Nephron progenitor cell (in vitro differentiated cells): ENCODE results near the gene CXCL17.

Experiments used
- DNase-seq: peaks from one replicate; pipeline ENCODE4 v3.0.0; 2021
- H3K27ac Mint-ChIP-seq: 2 replicates; pipeline ENCODE4 v1.8.0; 2021; ENCODE audit warnings: mild to moderate bottlenecking, moderate library complexity, mixed read lengths
- H3K27me3 Mint-ChIP-seq: 2 replicates; pipeline ENCODE4 v1.8.0; 2021; ENCODE audit warnings: mild to moderate bottlenecking, low read depth, mixed read lengths; ENCODE audit not compliant: poor library complexity
- H3K36me3 Mint-ChIP-seq: 2 replicates; pipeline ENCODE4 v1.8.0; 2021; ENCODE audit warnings: low read depth, mixed read lengths
- H3K4me1 Mint-ChIP-seq: 2 replicates; pipeline ENCODE4 v1.8.0; 2021; ENCODE audit warnings: mixed read lengths
- H3K4me3 Mint-ChIP-seq: 2 replicates; pipeline ENCODE4 v1.8.0; 2021; ENCODE audit warnings: mild to moderate bottlenecking, moderate library complexity, mixed read lengths
- H3K9me3 Mint-ChIP-seq: 2 replicates; pipeline ENCODE4 v1.8.0; 2021; ENCODE audit warnings: mild to moderate bottlenecking, moderate library complexity, mixed read lengths
- CTCF ChIP-seq: fragments of 200-600 bp; sonication (generic); IDR thresholded peaks from 2 replicates; pipeline ENCODE4 v1.5.0; 2021; ENCODE audit warnings: antibody characterized with exemption

The CXCL17 gene

GRCh38 chr19:42433503-42434260 lies 9.1 kb downstream of the CXCL17 start:
- H3K9me3 Mint-ChIP-seq: no peaks in the 10 kb centered on the region
- H3K36me3 Mint-ChIP-seq: no peaks in the 10 kb centered on the region
- peaks cover 7% of the 10 kb centered on the region for H3K27me3 Mint-ChIP-seq
- peak; percentile 86 for DNase-seq
- peak overlapping the region; percentile 72 for H3K27ac Mint-ChIP-seq
- no peak overlapping the region for H3K4me3 Mint-ChIP-seq
- H3K4me1 Mint-ChIP-seq: peaks cover 23% of the 10 kb centered on the region
- peak; percentile 89 for TF ChIP-seq CTCF

DNA sequence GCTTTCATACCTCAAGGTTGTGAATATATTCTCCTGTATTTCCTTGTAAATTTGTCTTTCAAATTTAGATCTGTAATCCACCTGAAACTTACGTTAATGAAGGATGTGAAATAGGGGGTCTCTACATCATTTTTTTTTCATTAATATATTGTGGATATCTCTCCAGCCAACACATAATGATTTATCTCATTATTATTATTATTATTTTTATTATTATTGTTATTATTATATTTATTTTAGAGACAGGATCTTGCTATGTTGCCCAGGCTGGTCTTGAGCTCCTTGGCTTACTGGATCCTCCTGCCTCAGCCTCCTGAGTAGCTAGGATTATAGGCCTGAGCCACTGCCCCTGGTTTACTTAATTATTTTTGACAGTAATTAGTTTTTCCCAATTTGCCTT lies 11.3 kb downstream of the CXCL17 start:
- TF ChIP-seq CTCF: no peak
- H3K4me1 Mint-ChIP-seq: peaks cover 41% of the 10 kb centered on the region
- DNase-seq: no peak
- H3K9me3 Mint-ChIP-seq: no peaks in the 10 kb centered on the region
- no peak overlapping the region for H3K4me3 Mint-ChIP-seq
- H3K27ac Mint-ChIP-seq: no peak overlapping the region
- H3K36me3 Mint-ChIP-seq: no peaks in the 10 kb centered on the region
- peaks cover 14% of the 10 kb centered on the region for H3K27me3 Mint-ChIP-seq

- H3K36me3 Mint-ChIP-seq: no peaks in the 10 kb centered on the region
- H3K4me3 Mint-ChIP-seq: no peak overlapping the region
- peaks cover 35% of the 10 kb centered on the region for H3K4me1 Mint-ChIP-seq
- no peak for TF ChIP-seq CTCF
- no peak overlapping the region for H3K27ac Mint-ChIP-seq
- DNase-seq: no peak
- H3K27me3 Mint-ChIP-seq: peaks cover 32% of the 10 kb centered on the region
- peaks cover 4% of the 10 kb centered on the region for H3K9me3 Mint-ChIP-seq
Measured at GRCh38 chr19:42428676-42429075, 14.1 kb downstream of the CXCL17 start.

DNA sequence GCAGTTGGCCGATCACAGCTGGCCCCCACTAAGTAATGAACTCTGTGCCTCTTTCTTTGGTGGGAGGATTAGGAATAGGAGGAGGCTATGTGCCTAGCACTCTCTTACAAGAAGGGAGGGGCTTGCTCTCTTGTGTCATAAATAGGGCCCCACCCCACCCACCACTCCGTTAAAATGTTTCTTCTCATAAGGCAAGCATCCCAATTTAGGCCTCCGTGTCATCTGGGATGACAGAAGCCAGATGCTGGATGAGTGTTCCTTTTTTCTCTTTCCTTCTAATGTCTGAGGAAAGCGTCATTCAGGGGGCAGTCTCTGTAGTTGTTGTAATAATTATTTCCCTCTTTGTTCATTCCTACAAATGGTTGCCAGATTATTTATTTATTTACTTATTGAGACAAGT lies 15.4 kb downstream of the CXCL17 start, which contains the start of gene LIPE:
LIPE (minus strand) TSS at position 76 of the 400 bp plus-strand sequence. CDS start 239 bp downstream, outside the sequence.
- Mint-ChIP-seq H3K36me3 (no peaks in the 10 kb centered on the region), H3K9me3 (peaks cover 4% of the 10 kb centered on the region), H3K27me3 (peaks cover 32% of the 10 kb centered on the region), H3K4me1 (peaks cover 29% of the 10 kb centered on the region), H3K27ac (peak within 1 kb of the TSS; percentile 31), H3K4me3 (no peak within 1 kb of the TSS)
- no peak for TF ChIP-seq CTCF
- no peak for DNase-seq

DNA sequence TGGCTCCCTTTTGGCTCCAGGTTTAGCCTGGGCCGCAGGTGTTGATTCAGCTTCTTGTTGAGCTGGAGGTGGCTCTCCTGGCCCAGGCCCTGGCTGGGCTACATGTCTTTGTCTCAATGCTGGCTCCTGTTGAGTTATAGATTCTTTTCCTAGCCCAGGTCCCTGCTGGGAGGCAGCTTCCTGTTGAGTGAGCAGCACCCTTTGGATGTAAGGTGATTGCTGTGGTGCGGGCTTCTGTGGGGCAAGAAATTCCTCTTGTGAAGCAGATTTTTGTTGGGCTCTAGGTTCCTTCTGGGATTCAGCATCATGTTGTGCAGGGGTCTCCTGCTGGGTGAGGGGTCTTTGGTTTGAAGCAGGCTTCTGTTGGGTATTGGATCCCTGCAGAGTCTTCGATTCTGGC lies 16.1 kb downstream of the CXCL17 start:
- peaks cover 4% of the 10 kb centered on the region for H3K9me3 Mint-ChIP-seq
- no peak for DNase-seq
- no peak overlapping the region for H3K4me3 Mint-ChIP-seq
- peaks cover 36% of the 10 kb centered on the region for H3K27me3 Mint-ChIP-seq
- no peaks in the 10 kb centered on the region for H3K36me3 Mint-ChIP-seq
- H3K27ac Mint-ChIP-seq: peak overlapping the region; percentile 31
- no peak for TF ChIP-seq CTCF
- H3K4me1 Mint-ChIP-seq: peaks cover 36% of the 10 kb centered on the region

- peak; percentile 10 for TF ChIP-seq CTCF
- H3K4me3 Mint-ChIP-seq: no peak overlapping the region
- H3K36me3 Mint-ChIP-seq: peaks cover 13% of the 10 kb centered on the region
- H3K27me3 Mint-ChIP-seq: peaks cover 32% of the 10 kb centered on the region
- DNase-seq: no peak
- no peak overlapping the region for H3K27ac Mint-ChIP-seq
- peaks cover 4% of the 10 kb centered on the region for H3K9me3 Mint-ChIP-seq
- H3K4me1 Mint-ChIP-seq: peaks cover 55% of the 10 kb centered on the region
Measured at GRCh38 chr19:42424712-42425131, 18.0 kb downstream of the CXCL17 start.
